Upper lobe of left lung (tissue), 6 donors: Measurements from ENCODE around the gene OR2H2. TPM values are rescaled to one million over a fixed set of nuclear protein-coding genes. Genes with fewer than 3 reads are reported as not detected.

Experiments
- ATAC-seq, 2 donors: fragments of 200-7000 bp; cut with Tn5 transposase; one replicate each; pipeline ENCODE4 v1.9.1; 2022; ENCODE audit warnings: mild to moderate bottlenecking in 2 of 2, moderate library complexity in 2 of 2; ENCODE audit not compliant: low FRiP score in 2 of 2
- DNase-seq, 2 donors: peaks; one replicate each; pipeline ENCODE4 v3.0.0-alpha.2; 2019 to 2020
- H3K27ac ChIP-seq, 4 donors: fragments of 200-600 bp; sonication (generic); one replicate each; pipeline ENCODE4 v1.5.1; 2016 to 2019
- H3K27me3 ChIP-seq, 4 donors: fragments of 200-600 bp; sonication (generic); one replicate each; pipeline ENCODE4 v1.5.1; 2017 to 2019
- H3K36me3 ChIP-seq, 4 donors: fragments of 200-600 bp; sonication (generic); one replicate each; pipeline ENCODE4 v1.5.1; 2016 to 2019
- H3K4me1 ChIP-seq, 4 donors: fragments of 200-600 bp; sonication (generic); one replicate each; pipeline ENCODE4 v1.5.1; 2018 to 2019
- H3K4me3 ChIP-seq, 4 donors: fragments of 200-600 bp; sonication (generic); one replicate each; pipeline ENCODE4 v1.5.1; 2017 to 2019; ENCODE audit warnings: mild to moderate bottlenecking in 2 of 4, moderate library complexity in 1 of 4
- H3K9me3 ChIP-seq, 4 donors: fragments of 200-600 bp; sonication (generic); one replicate each; pipeline ENCODE4 v1.5.1; 2018 to 2019
- CTCF ChIP-seq, 6 experiments: fragments of 450-650 bp in 4 of 6; fragments of 200-600 bp in 2 of 6; sonication (generic) in 2 of 6; IDR thresholded peaks; one replicate each; pipeline ENCODE4 v1.5.1; 2016 to 2019; ENCODE audit warnings: antibody characterized with exemption in 6 of 6
- EP300 ChIP-seq, 4 donors: sonication (generic); formaldehyde crosslinking; IDR thresholded peaks; one replicate each; pipeline ENCODE4 v1.5.1; 2017; ENCODE audit warnings: antibody characterized with exemption in 4 of 4, control low read depth in 2 of 4
- POLR2A ChIP-seq, 4 donors: fragments of 450-650 bp; IDR thresholded peaks; one replicate each; pipeline ENCODE4 v1.5.1; 2016 to 2017; ENCODE audit warnings: antibody characterized with exemption in 4 of 4, mild to moderate bottlenecking in 2 of 4
- POLR2AphosphoS5 ChIP-seq, 2 donors: sonication (generic); formaldehyde crosslinking; IDR thresholded peaks; one replicate each; pipeline ENCODE4 v1.5.1; 2017; ENCODE audit warnings: antibody characterized with exemption in 2 of 2
- WGBS, 2 donors: methylation state at CpG; one replicate each; pipeline ENCODE4 v1.1.5; 2017 to 2018; 5-methylcytosine and 5-hydroxymethylcytosine counted together
- total RNA-seq, 6 donors: library from RNA; depleted of rRNA in 4 of 6; stranded (reverse); fragments of >200 nt in 4 of 6; gene quantifications; one replicate each; pipeline versions ENCODE4 v1.1.0 to v1.2.1, GENCODE V29; 2016 to 2021
- donor health status: DM: no; HTN: no; CAD: no; lungs with moderate emphysema.
- donor health status: DM: no; HTN: yes; CAD: no; lungs with severe emphysema.

OR2H2 gene
- total RNA-seq, 6 donors from 2014 or later, result not detected

DNA sequence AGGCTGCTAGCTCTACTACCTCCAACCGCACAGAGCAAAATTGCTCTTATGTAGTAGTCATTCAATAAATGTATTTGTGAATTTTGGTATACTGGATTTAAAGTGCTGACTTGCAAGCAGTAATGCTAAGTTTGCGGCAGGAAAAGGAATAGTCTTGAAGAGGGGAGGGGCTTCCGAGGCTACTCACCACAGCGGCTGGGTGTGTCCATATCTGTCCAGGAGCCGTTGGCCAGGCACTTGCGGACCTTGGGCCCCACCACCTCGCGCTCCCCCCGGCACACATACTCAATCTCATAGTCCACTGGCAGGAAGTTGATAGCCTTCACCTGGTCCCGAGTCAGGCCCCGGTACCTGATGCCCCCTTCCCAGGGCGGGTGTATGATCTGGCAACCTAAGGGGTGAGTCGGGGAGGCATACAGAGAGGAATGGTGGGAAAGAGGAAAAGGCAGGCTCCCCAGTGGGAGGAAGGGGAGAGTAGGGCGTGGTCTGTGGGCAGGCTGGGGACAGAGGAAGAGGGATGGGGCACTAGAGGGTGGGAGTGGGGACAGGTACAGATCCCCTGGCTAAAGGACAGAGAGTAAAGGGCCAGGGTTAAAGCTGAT is 46.4 kb downstream of the OR2H2 start:
- H3K9me3 ChIP-seq, result no peaks in the 10 kb centered on the region
- H3K4me3 ChIP-seq, result peak overlapping the region in 1 of 4 donors; percentile 98
- peak in 1 of 2 donors; percentile 46 for DNase-seq
- H3K4me1 ChIP-seq, result peaks cover 30 to 46% (median 33%) of the 10 kb centered on the region in 4 donors
- no peak for TF ChIP-seq POLR2A (IDR thresholded peaks at IDR 0.05)
- no peak for TF ChIP-seq POLR2AphosphoS5 (IDR thresholded peaks at IDR 0.05)
- TF ChIP-seq EP300 (IDR thresholded peaks at IDR 0.05), result no peak
- no peak for TF ChIP-seq CTCF (IDR thresholded peaks at IDR 0.05)
- H3K27me3 ChIP-seq, result no peaks in the 10 kb centered on the region
- no peak overlapping the region for H3K27ac ChIP-seq
- ATAC-seq, result no peak
- no peaks in the 10 kb centered on the region for H3K36me3 ChIP-seq
- 79 to 82% methylated on average over 9 to 14 of the region's 14 CpGs for WGBS, 2 donors

DNA sequence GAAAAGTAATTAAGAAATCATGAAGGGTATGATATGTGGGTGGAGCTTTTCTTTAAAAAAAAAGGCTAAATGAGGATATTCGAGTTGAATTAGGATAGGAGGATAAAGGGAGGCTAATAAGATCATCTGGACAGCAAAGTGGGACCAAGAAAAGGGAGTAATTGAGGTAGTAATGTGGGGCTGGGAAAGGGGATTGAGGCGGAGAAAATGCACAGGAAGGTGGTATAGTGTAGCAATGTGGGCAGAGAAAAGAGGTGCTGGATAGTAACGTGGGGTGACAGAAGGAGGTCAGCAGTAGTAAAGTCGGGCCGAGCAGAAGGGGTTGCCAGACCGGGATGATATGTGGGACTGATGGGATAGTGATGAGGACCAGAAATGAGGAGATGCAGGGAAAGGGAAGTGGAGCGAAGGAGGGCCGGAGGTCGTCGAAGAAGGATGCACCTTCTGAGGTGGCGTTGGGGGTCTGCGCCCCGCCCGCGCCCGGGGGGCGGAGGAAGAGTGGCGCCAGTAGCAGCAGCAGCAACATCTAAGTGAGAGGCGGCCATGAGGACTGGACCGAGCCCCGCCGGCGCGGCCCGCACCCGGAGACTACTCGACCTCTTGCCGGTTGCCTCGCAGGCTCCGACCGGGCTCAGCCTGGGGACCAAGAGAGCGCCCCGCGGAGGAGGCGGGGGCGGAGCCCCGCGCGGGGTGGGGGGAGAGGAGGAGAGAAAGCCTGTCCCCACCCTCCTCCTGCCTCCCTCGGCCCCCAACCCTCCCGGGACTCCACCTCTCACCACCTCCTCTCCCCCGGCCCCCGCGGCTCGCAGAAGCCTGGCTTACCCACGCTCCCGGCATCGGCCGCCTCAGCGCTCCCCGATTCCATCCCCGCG is 47.2 kb downstream of the OR2H2 start:
- ATAC-seq (peak; percentile 27 to 54), DNase-seq (peak; percentile 55 to 93)
- no peaks in the 10 kb centered on the region for H3K9me3 ChIP-seq
- peak overlapping the region; percentile 35 to 83 (median 78) for H3K27ac ChIP-seq
- WGBS, 2 donors, result 5 to 6% methylated on average over 37 to 48 of the region's 53 CpGs
- TF ChIP-seq EP300 (IDR thresholded peaks at IDR 0.05) (no peak), POLR2AphosphoS5 (IDR thresholded peaks at IDR 0.05) (no peak), CTCF (IDR thresholded peaks at IDR 0.05) (no peak), POLR2A (IDR thresholded peaks at IDR 0.05) (no peak)
- peaks cover 27 to 45% (median 33%) of the 10 kb centered on the region in 4 donors for H3K4me1 ChIP-seq
- peak overlapping the region; percentile 44 to 98 (median 82) for H3K4me3 ChIP-seq
- no peaks in the 10 kb centered on the region for H3K36me3 ChIP-seq
- no peaks in the 10 kb centered on the region for H3K27me3 ChIP-seq

- Histone ChIP-seq H3K36me3 (no peaks in the 10 kb centered on the region), H3K4me3 (peak within 1 kb of the TSS; percentile 44 to 98 (median 82)), H3K4me1 (peaks cover 20 to 37% (median 28%) of the 10 kb centered on the region in 4 donors), H3K27me3 (no peaks in the 10 kb centered on the region), H3K9me3 (no peaks in the 10 kb centered on the region), H3K27ac (peak within 1 kb of the TSS; percentile 35 to 83 (median 78))
- DNase-seq, result peak; percentile 91 to 94
- ATAC-seq, result peak; percentile 96 to 97
- 0 to 1% methylated on average over 15 to 26 of the region's 57 CpGs for WGBS, 2 donors
- TF ChIP-seq POLR2A (IDR thresholded peaks at IDR 0.05) (peak in 1 of 4 donors; percentile 59), EP300 (IDR thresholded peaks at IDR 0.05) (no peak), POLR2AphosphoS5 (IDR thresholded peaks at IDR 0.05) (peak; percentile 53 to 65), CTCF (IDR thresholded peaks at IDR 0.05) (no peak)
Observed at GRCh38 chr6:29632789-29633533, 48.0 kb downstream of the OR2H2 start, which contains the start of gene GABBR1. TSS of gene GABBR1 (minus strand) at chr6:29633183. CDS start at chr6:29632385, 798 bp downstream.

DNA sequence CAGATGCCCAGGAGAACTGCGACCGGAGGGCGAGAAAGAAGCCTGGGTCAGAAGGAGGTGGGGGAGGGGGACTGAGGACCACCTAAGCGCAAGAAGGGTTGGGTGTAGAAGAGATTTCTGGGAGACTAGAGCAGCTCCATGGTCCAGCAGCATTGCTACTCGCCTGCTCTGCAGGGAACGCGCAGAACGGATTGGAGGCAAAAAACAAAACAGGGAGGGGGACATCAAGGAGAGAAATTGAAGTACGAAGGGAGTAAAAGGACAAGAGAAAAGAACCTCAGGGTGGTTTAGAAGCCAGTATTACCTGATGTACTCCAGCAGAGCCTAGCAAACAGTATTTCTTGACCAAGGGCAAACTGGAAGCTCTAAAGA is 48.6 kb downstream of the OR2H2 start:
- TF ChIP-seq POLR2A (IDR thresholded peaks at IDR 0.05) (no peak), CTCF (IDR thresholded peaks at IDR 0.05) (no peak), POLR2AphosphoS5 (IDR thresholded peaks at IDR 0.05) (no peak), EP300 (IDR thresholded peaks at IDR 0.05) (no peak)
- peak in 1 of 2 donors; percentile 1 for ATAC-seq
- no peaks in the 10 kb centered on the region for H3K36me3 ChIP-seq
- H3K27ac ChIP-seq, result peak overlapping the region in 3 of 4 donors; percentile 77 to 83 (median 80)
- no peak for DNase-seq
- no peaks in the 10 kb centered on the region for H3K27me3 ChIP-seq
- H3K4me1 ChIP-seq, result peaks cover 18 to 32% (median 23%) of the 10 kb centered on the region in 4 donors
- no peaks in the 10 kb centered on the region for H3K9me3 ChIP-seq
- H3K4me3 ChIP-seq, result peak overlapping the region; percentile 44 to 98 (median 82)
- WGBS, 2 donors, result 8 to 10% methylated on average over 9 of the region's 9 CpGs
